Measurements from ENCODE around the gene KCNK7.

KCNK7 gene

GRCh38 chr11:65595543-65596281, at the start of gene KCNK7:
Gene KCNK7 (minus strand): TSS chr11:65595800. CDS start chr11:65595772, 28 bp downstream.
- Histone ChIP-seq H3K27ac (no peak within 1 kb of the TSS), H3K4me1 (no peaks in the 10 kb centered on the region), H3K36me3 (ENCODE audit: control insufficient read depth, insufficient read depth, low read length) (no peaks in the 10 kb centered on the region), H3K9me3 (ENCODE audit: control insufficient read depth, low read length) (no peaks in the 10 kb centered on the region), H3K4me2 (ENCODE audit: low read length) (no peak within 1 kb of the TSS), H3K27me3 (ENCODE audit: control insufficient read depth, insufficient read depth, low read length) (no peaks in the 10 kb centered on the region), H3K9ac (no peak within 1 kb of the TSS), H3K79me2 (no peaks in the 10 kb centered on the region), H2AFZ (no peak within 1 kb of the TSS), H3K4me3 (ENCODE audit: low read depth, low read length) (no peak within 1 kb of the TSS)
- TF ChIP-seq, protein P1, sequence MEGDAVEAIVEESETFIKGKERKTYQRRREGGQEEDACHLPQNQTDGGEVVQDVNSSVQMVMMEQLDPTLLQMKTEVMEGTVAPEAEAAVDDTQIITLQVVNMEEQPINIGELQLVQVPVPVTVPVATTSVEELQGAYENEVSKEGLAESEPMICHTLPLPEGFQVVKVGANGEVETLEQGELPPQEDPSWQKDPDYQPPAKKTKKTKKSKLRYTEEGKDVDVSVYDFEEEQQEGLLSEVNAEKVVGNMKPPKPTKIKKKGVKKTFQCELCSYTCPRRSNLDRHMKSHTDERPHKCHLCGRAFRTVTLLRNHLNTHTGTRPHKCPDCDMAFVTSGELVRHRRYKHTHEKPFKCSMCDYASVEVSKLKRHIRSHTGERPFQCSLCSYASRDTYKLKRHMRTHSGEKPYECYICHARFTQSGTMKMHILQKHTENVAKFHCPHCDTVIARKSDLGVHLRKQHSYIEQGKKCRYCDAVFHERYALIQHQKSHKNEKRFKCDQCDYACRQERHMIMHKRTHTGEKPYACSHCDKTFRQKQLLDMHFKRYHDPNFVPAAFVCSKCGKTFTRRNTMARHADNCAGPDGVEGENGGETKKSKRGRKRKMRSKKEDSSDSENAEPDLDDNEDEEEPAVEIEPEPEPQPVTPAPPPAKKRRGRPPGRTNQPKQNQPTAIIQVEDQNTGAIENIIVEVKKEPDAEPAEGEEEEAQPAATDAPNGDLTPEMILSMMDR (IDR thresholded peaks at IDR 0.05) = no peak

DNA sequence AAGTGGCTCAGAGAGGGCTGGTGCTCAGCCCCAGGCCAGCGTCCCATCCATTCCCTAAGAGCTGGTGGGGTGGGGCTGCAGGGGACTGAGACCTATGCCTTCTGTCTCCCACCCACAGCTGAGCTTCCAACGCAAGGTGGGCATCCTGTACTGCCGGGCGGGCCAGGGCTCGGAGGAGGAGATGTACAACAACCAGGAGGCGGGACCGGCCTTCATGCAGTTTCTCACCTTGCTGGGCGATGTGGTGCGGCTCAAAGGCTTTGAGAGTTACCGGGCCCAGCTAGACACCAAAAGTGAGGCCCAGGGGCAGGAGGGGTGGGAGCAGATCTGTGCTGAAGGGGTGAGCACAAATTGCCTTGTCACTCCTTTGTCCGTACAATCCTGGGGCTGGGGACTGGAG, 49.2 kb upstream of the KCNK7 start:
- H3K36me3 ChIP-seq (ENCODE audit: control insufficient read depth, insufficient read depth, low read length) = no peaks in the 10 kb centered on the region

DNA sequence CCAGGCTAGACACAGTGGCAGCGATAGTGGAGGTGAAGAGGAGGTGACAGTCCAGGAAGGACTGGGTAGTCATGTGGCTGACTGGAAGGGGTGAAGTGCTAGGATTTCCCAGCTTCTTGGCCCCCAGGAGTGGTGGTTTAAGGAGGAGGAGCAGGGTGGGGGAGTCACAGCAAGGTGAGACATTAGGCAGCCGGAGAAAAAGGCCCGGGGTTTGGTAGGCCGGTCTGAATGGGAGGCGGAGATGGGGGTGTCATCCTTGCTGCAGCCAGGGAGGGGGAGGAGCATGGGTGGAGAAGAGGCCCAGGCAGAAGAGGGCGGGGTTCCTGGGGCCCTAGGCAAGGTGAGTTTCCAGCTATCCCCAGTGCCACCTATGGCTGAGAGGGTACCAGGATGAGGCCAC, 48.4 kb upstream of the KCNK7 start:
- H3K9ac ChIP-seq = no peak overlapping the region
- no peaks in the 10 kb centered on the region for H3K27me3 ChIP-seq (ENCODE audit: control insufficient read depth, insufficient read depth, low read length)
- no peak overlapping the region for H3K4me3 ChIP-seq (ENCODE audit: low read depth, low read length)
- H3K4me2 ChIP-seq (ENCODE audit: low read length) = no peak overlapping the region
- no peaks in the 10 kb centered on the region for H3K79me2 ChIP-seq
- no peaks in the 10 kb centered on the region for H3K9me3 ChIP-seq (ENCODE audit: control insufficient read depth, low read length)
- H3K4me1 ChIP-seq = no peaks in the 10 kb centered on the region
- H2AFZ ChIP-seq = no peak overlapping the region
- H3K27ac ChIP-seq = no peak overlapping the region
- H3K36me3 ChIP-seq (ENCODE audit: control insufficient read depth, insufficient read depth, low read length) = no peaks in the 10 kb centered on the region
- TF ChIP-seq, protein P1 (IDR thresholded peaks at IDR 0.05) = no peak

More for the DNA sequence above, 49.2 kb upstream of the KCNK7 start:
- Histone ChIP-seq H3K9me3 (ENCODE audit: control insufficient read depth, low read length) (no peaks in the 10 kb centered on the region), H2AFZ (no peak overlapping the region), H3K4me2 (ENCODE audit: low read length) (no peak overlapping the region), H3K79me2 (no peaks in the 10 kb centered on the region), H3K4me3 (ENCODE audit: low read depth, low read length) (no peak overlapping the region), H3K27ac (no peak overlapping the region), H3K9ac (no peak overlapping the region), H3K27me3 (ENCODE audit: control insufficient read depth, insufficient read depth, low read length) (no peaks in the 10 kb centered on the region), H3K4me1 (no peaks in the 10 kb centered on the region)
- TF ChIP-seq, protein P1 (IDR thresholded peaks at IDR 0.05) = no peak

- Histone ChIP-seq H3K27ac (no peak overlapping the region), H3K4me2 (ENCODE audit: low read length) (no peak overlapping the region), H3K9ac (no peak overlapping the region), H3K79me2 (no peaks in the 10 kb centered on the region), H2AFZ (no peak overlapping the region), H3K4me3 (ENCODE audit: low read depth, low read length) (no peak overlapping the region), H3K4me1 (no peaks in the 10 kb centered on the region), H3K9me3 (ENCODE audit: control insufficient read depth, low read length) (no peaks in the 10 kb centered on the region), H3K27me3 (ENCODE audit: control insufficient read depth, insufficient read depth, low read length) (no peaks in the 10 kb centered on the region), H3K36me3 (ENCODE audit: control insufficient read depth, insufficient read depth, low read length) (no peaks in the 10 kb centered on the region)
- TF ChIP-seq, protein P1 (IDR thresholded peaks at IDR 0.05) = no peak
Observed at GRCh38 chr11:65642014-65642671, 46.5 kb upstream of the KCNK7 start.
